ENCODE data around the gene AVEN. TPM values are rescaled to one million over a fixed set of nuclear protein-coding genes. Genes with fewer than 3 reads are reported as not detected.
A peak's percentile ranks its signal among the peaks of the same experiment; 100 is the strongest.

AVEN gene
- total and polyA plus RNA-seq, 2 experiments from 2014 or later = 18.2 to 27.0 TPM

GRCh38 chr15:33985287-33985686 is 53.7 kb downstream of the AVEN start:
- 76 to 95% methylated on average over 1 of the region's 1 CpG for WGBS, 2 experiments (ENCODE audit: low coverage in 1 of 2, low lambda C conversion rate in 2 of 2, missing lambda C conversion rate in 2 of 2)
- Histone ChIP-seq H3K27me3 (replicated peaks; ENCODE audit: insufficient read depth) (no peaks in the 10 kb centered on the region), H3K27ac (peak overlapping the region; percentile 30; the same call in 1 of the 2 replicates)

GRCh38 chr15:33982516-33982915 is 56.5 kb downstream of the AVEN start:
- Histone ChIP-seq H3F3A (ENCODE audit: insufficient read depth) (peaks cover 4% of the 10 kb centered on the region; the same call in 1 of the 2 replicates), H4K20me1 (ENCODE audit: insufficient read depth) (no peaks in the 10 kb centered on the region), H3K4me2 (ENCODE audit: unreplicated experiment) (no peak overlapping the region), H3K9ac (no peak overlapping the region), H2AFZ (no peak overlapping the region), H3K9me3 (ENCODE audit: low read depth) (no peaks in the 10 kb centered on the region), H3K4me1 (ENCODE audit: insufficient read depth) (peaks cover 11% of the 10 kb centered on the region; the same call in 1 of the 2 replicates), H3K4me3 (no peak overlapping the region), H3K79me2 (ENCODE audit: insufficient read depth) (peaks cover 10% of the 10 kb centered on the region), H3K9me2 (ENCODE audit: insufficient read depth) (no peaks in the 10 kb centered on the region), H3K36me3 (ENCODE audit: low read depth) (no peaks in the 10 kb centered on the region), H3K27ac (no peak overlapping the region), H3K27me3 (replicated peaks; ENCODE audit: insufficient read depth) (no peaks in the 10 kb centered on the region)
- no peak for TF ChIP-seq EZH2 (IDR thresholded peaks at IDR 0.05; ENCODE audit: insufficient read depth, poor library complexity, severe bottlenecking)
- no peak for TF ChIP-seq EZH2phosphoT487 (IDR thresholded peaks at IDR 0.05; ENCODE audit: insufficient read depth, low read depth)
- 35 to 54% methylated on average over 1 of the region's 1 CpG for WGBS, 2 experiments (ENCODE audit: low coverage in 1 of 2, low lambda C conversion rate in 2 of 2, missing lambda C conversion rate in 2 of 2)
- no peak for DNase-seq
- in situ Hi-C loops (cut with MboI) = no loop called here

More at GRCh38 chr15:33985287-33985686, 53.7 kb downstream of the AVEN start:
- H3F3A ChIP-seq (ENCODE audit: insufficient read depth) = peaks cover 4% of the 10 kb centered on the region; the same call in 1 of the 2 replicates
- no peaks in the 10 kb centered on the region for H4K20me1 ChIP-seq (ENCODE audit: insufficient read depth)
- in situ Hi-C loops (cut with MboI) = no loop called here
- H3K9ac ChIP-seq = no peak overlapping the region
- H3K4me1 ChIP-seq (ENCODE audit: insufficient read depth) = peaks cover 11% of the 10 kb centered on the region; the same call in 1 of the 2 replicates
- TF ChIP-seq EZH2 (IDR thresholded peaks at IDR 0.05; ENCODE audit: insufficient read depth, poor library complexity, severe bottlenecking) (no peak), EZH2phosphoT487 (IDR thresholded peaks at IDR 0.05; ENCODE audit: insufficient read depth, low read depth) (no peak)
- H3K9me3 ChIP-seq (ENCODE audit: low read depth) = no peaks in the 10 kb centered on the region
- H3K4me2 ChIP-seq (ENCODE audit: unreplicated experiment) = peak overlapping the region; percentile 8
- H2AFZ ChIP-seq = no peak overlapping the region
- peaks cover 25% of the 10 kb centered on the region for H3K79me2 ChIP-seq (ENCODE audit: insufficient read depth)
- peak; percentile 78 for DNase-seq
- H3K9me2 ChIP-seq (ENCODE audit: insufficient read depth) = no peaks in the 10 kb centered on the region
- no peak overlapping the region for H3K4me3 ChIP-seq
- H3K36me3 ChIP-seq (ENCODE audit: low read depth) = no peaks in the 10 kb centered on the region

- no peak overlapping the region for H3K9ac ChIP-seq
- in situ Hi-C loops (cut with MboI) = no loop called here
- TF ChIP-seq EZH2phosphoT487 (IDR thresholded peaks at IDR 0.05; ENCODE audit: insufficient read depth, low read depth) (no peak), EZH2 (IDR thresholded peaks at IDR 0.05; ENCODE audit: insufficient read depth, poor library complexity, severe bottlenecking) (no peak)
Measured at GRCh38 chr15:33980159-33980558, 58.8 kb downstream of the AVEN start.

GRCh38 chr15:33975022-33975565 is 63.9 kb downstream of the AVEN start:
- Histone ChIP-seq H2AFZ (no peak overlapping the region), H3F3A (ENCODE audit: insufficient read depth) (no peaks in the 10 kb centered on the region), H3K9ac (no peak overlapping the region), H3K27ac (no peak overlapping the region), H3K4me3 (no peak overlapping the region), H4K20me1 (ENCODE audit: insufficient read depth) (no peaks in the 10 kb centered on the region), H3K4me2 (ENCODE audit: unreplicated experiment) (no peak overlapping the region), H3K79me2 (ENCODE audit: insufficient read depth) (peaks cover 8% of the 10 kb centered on the region), H3K27me3 (replicated peaks; ENCODE audit: insufficient read depth) (no peaks in the 10 kb centered on the region), H3K9me2 (ENCODE audit: insufficient read depth) (no peaks in the 10 kb centered on the region), H3K9me3 (ENCODE audit: low read depth) (no peaks in the 10 kb centered on the region), H3K36me3 (ENCODE audit: low read depth) (no peaks in the 10 kb centered on the region), H3K4me1 (ENCODE audit: insufficient read depth) (no peaks in the 10 kb centered on the region)
- WGBS, 2 experiments (ENCODE audit: low coverage in 1 of 2, low lambda C conversion rate in 2 of 2, missing lambda C conversion rate in 2 of 2) = 75 to 78% methylated on average over 4 of the region's 4 CpGs
- TF ChIP-seq EZH2phosphoT487 (IDR thresholded peaks at IDR 0.05; ENCODE audit: insufficient read depth, low read depth) = no peak
- TF ChIP-seq EZH2 (IDR thresholded peaks at IDR 0.05; ENCODE audit: insufficient read depth, poor library complexity, severe bottlenecking) = no peak
- in situ Hi-C loops (cut with MboI) = no loop called here
- DNase-seq = peak; percentile 22

More at GRCh38 chr15:33980159-33980558, 58.8 kb downstream of the AVEN start:
- Histone ChIP-seq H3F3A (ENCODE audit: insufficient read depth) (no peaks in the 10 kb centered on the region), H3K9me2 (ENCODE audit: insufficient read depth) (no peaks in the 10 kb centered on the region), H3K79me2 (ENCODE audit: insufficient read depth) (peaks cover 8% of the 10 kb centered on the region), H3K27me3 (replicated peaks; ENCODE audit: insufficient read depth) (no peaks in the 10 kb centered on the region), H3K36me3 (ENCODE audit: low read depth) (no peaks in the 10 kb centered on the region), H4K20me1 (ENCODE audit: insufficient read depth) (no peaks in the 10 kb centered on the region), H3K27ac (no peak overlapping the region), H3K4me1 (ENCODE audit: insufficient read depth) (0 out of 2 replicates have a peak, but pooled peaks cover 4% of the 10 kb centered on the region), H3K4me3 (no peak overlapping the region), H3K4me2 (ENCODE audit: unreplicated experiment) (no peak overlapping the region), H3K9me3 (ENCODE audit: low read depth) (no peaks in the 10 kb centered on the region), H2AFZ (no peak overlapping the region)
- WGBS, 2 experiments (ENCODE audit: low coverage in 1 of 2, low lambda C conversion rate in 2 of 2, missing lambda C conversion rate in 2 of 2) = 63 to 66% methylated on average over 7 of the region's 7 CpGs
- no peak for DNase-seq

Data from GM23248 (cell line).